ENCODE results near the gene PCSK2. TPM values are rescaled to one million over a fixed set of nuclear protein-coding genes. Genes with fewer than 3 reads are reported as not detected.

PCSK2 gene, protein sequence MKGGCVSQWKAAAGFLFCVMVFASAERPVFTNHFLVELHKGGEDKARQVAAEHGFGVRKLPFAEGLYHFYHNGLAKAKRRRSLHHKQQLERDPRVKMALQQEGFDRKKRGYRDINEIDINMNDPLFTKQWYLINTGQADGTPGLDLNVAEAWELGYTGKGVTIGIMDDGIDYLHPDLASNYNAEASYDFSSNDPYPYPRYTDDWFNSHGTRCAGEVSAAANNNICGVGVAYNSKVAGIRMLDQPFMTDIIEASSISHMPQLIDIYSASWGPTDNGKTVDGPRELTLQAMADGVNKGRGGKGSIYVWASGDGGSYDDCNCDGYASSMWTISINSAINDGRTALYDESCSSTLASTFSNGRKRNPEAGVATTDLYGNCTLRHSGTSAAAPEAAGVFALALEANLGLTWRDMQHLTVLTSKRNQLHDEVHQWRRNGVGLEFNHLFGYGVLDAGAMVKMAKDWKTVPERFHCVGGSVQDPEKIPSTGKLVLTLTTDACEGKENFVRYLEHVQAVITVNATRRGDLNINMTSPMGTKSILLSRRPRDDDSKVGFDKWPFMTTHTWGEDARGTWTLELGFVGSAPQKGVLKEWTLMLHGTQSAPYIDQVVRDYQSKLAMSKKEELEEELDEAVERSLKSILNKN
- not detected in 2 replicates for total RNA-seq

GRCh38 chr20:17226410-17227218, at the start of gene PCSK2:
Gene PCSK2, plus strand, starts transcription at chr20:17227040. Its CDS starts 266 bp downstream, at chr20:17227306.

DNA sequence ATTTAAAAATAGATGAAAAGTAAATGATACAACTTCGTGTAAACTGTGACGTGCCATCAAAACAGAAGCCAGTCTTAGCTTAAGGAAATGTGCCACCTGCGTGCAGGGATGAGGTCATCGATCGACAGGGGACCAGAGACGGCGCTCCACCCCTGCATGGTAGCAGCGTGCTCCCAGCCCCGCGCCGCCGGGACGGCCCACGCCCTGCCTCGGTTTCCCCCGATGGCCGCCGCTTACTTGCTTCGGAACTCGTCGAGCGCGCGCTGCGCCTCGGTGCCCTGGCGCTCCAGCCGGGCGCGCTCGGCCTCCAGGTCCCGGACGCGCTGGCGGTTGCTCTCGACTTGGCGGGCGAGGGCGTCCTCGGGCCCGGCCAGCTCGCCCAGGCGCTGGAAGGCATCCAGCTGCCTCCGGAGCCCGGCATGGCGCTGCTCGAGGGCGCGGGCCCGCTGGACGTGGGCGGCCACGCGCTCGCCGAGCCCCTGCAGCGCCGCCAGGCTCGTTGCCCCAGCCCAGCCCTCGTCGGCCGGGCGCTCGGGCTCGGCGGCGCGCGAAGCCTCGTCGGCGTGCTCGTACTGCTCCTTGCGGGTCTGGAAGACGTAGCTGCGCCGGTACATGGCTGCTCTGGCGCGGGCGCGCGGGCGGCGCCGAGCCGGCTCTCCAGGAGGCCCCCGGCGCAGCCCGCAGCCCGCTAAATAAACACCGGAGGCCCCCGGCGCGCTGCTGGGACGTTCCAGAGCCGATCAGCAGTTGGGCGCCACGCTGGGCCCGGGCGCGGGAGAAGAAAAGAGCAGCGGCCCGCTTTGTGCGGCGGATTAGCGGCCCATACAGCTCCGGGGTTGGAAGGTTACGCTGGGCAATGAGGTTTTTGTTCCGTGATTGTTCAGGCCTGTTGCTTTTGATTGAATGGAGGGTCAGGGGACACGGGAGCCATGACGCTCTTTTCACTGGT, 304.1 kb downstream of the PCSK2 start, which contains the start of gene BFSP1:
TSS of gene BFSP1 (minus strand) at position 664 of the 949 bp plus-strand sequence. CDS start at position 614, 50 bp downstream.

